ENCODE measurements around the gene SRCIN1.

- TF ChIP-seq GATA2 (IDR thresholded peaks at IDR 0.05; ENCODE audit: low read depth, low read length) (no peak), GATA3 (IDR thresholded peaks at IDR 0.05; ENCODE audit: low read depth, low read length) (no peak)
Observed at GRCh38 chr17:38596651-38597050, 9.1 kb downstream of the SRCIN1 start.

Data from SH-SY5Y (cell line).